ENCODE results near the gene DOCK2.

DNA sequence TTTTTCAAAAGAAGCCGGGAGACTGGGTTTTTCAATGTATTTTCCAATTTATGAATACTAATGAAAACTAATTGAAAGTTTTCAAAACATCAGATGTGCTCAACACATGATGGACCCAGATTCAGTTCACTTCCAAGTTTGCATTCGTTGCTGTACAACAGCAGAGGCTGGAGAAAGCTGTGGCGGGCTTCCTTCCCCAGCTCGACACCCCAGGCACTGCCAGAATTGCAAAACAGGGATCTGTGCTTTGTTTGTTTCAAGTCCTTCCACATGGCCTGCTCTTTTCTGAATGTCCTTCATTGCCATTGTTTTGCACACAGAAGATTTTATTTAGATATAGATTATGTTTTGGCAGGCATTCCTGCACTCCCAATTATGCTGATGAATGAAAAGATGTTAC, 373.5 kb downstream of the DOCK2 start:
- TF ChIP-seq, protein P1, sequence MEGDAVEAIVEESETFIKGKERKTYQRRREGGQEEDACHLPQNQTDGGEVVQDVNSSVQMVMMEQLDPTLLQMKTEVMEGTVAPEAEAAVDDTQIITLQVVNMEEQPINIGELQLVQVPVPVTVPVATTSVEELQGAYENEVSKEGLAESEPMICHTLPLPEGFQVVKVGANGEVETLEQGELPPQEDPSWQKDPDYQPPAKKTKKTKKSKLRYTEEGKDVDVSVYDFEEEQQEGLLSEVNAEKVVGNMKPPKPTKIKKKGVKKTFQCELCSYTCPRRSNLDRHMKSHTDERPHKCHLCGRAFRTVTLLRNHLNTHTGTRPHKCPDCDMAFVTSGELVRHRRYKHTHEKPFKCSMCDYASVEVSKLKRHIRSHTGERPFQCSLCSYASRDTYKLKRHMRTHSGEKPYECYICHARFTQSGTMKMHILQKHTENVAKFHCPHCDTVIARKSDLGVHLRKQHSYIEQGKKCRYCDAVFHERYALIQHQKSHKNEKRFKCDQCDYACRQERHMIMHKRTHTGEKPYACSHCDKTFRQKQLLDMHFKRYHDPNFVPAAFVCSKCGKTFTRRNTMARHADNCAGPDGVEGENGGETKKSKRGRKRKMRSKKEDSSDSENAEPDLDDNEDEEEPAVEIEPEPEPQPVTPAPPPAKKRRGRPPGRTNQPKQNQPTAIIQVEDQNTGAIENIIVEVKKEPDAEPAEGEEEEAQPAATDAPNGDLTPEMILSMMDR (IDR thresholded peaks at IDR 0.05) = no peak
- no peak for TF ChIP-seq POLR2A (IDR thresholded peaks at IDR 0.05)
